Left lung (tissue), 10 donors: ENCODE data around the gene DLL1. TPM values are rescaled to one million over a fixed set of nuclear protein-coding genes. Genes with fewer than 3 reads are reported as not detected.

ENCODE experiments used
- ATAC-seq: fragments of 200-7000 bp; cut with Tn5 transposase; one replicate; pipeline ENCODE4 v1.9.1; 2020; ENCODE audit warnings: moderate library complexity
- DNase-seq, 4 donors: peaks; one replicate each; pipeline ENCODE4 v3.0.0-alpha.2; 2013 to 2020
- H3K27ac ChIP-seq, 2 donors: fragments of 200-600 bp; sonication (generic) in 1 of 2; one replicate each; pipeline versions ENCODE4 v1.5.0 to v1.8.0; 2020 to 2021
- H3K27me3 ChIP-seq, 2 donors: fragments of 200-600 bp; sonication (generic) in 1 of 2; one replicate each; pipeline versions ENCODE4 v1.5.0 to v1.8.0; 2020 to 2021
- H3K36me3 ChIP-seq, 2 donors: fragments of 200-600 bp; sonication (generic) in 1 of 2; one replicate each; pipeline versions ENCODE4 v1.5.0 to v1.8.0; 2020 to 2021
- H3K4me1 ChIP-seq, 2 donors: fragments of 200-600 bp; one replicate each; pipeline ENCODE4 v1.8.0; 2021
- H3K4me3 ChIP-seq, 2 donors: fragments of 200-600 bp; sonication (generic) in 1 of 2; one replicate each; pipeline versions ENCODE4 v1.5.0 to v1.8.0; 2020 to 2021; ENCODE audit warnings: mild to moderate bottlenecking in 1 of 2
- H3K9me3 ChIP-seq, 2 donors: fragments of 200-600 bp; sonication (generic) in 1 of 2; one replicate each; pipeline versions ENCODE4 v1.5.0 to v1.8.0; 2020 to 2021
- CTCF ChIP-seq, 2 donors: fragments of 200-600 bp; sonication (generic) in 1 of 2; IDR thresholded peaks; one replicate each; pipeline versions ENCODE4 v1.5.0 to v1.8.0; 2021; ENCODE audit warnings: antibody characterized with exemption in 2 of 2
- intact Hi-C, 2 donors: fragments of 100-400 bp; cut with DNase I; formaldehyde crosslinking; loops; one replicate each; pipeline versions ENCODE4 v1.11.2 to v1.14.2; 2022
- polyA plus RNA-seq, 6 donors: library from polyadenylated mRNA; unstranded; fragments of 120-200 nt; gene quantifications; one replicate each; pipeline ENCODE4 v1.2.1, GENCODE V29; 2013; ENCODE audit not compliant: insufficient read length in 6 of 6
- total RNA-seq, 2 donors: library from RNA; stranded (reverse); fragmentation: NEBNext Ultra II Directional; extraction: Animal tissue kit (Norgen Biotek cat#: 25700); gene quantifications; one replicate each; pipeline ENCODE4 v1.2.1, GENCODE V29; 2021
- donor health status: DM: no; HTN: yes; CAD: no.
- donor health status: DM: no; HTN: no; CAD: no.

Gene DLL1
- total and polyA plus RNA-seq, 8 donors = 6.3 to 12.8 (median 10.2) TPM

- Histone ChIP-seq H3K4me1 (peaks cover 5 to 52% of the 10 kb centered on the region in 2 donors), H3K9me3 (no peaks in the 10 kb centered on the region), H3K4me3 (no peak overlapping the region), H3K36me3 (peaks cover 0 to 43% of the 10 kb centered on the region in 2 donors), H3K27me3 (peaks cover 29 to 84% of the 10 kb centered on the region in 2 donors), H3K27ac (no peak overlapping the region)
- ATAC-seq (no peak), DNase-seq (peak in 1 of 4 donors; percentile 56)
- no peak for TF ChIP-seq CTCF (IDR thresholded peaks at IDR 0.05)
- intact Hi-C loops = no loop called here
Observed at GRCh38 chr6:170286246-170286933, 4.5 kb downstream of the DLL1 start.

- no peak for TF ChIP-seq CTCF (IDR thresholded peaks at IDR 0.05)
Observed at GRCh38 chr6:170285482-170285881, 5.4 kb downstream of the DLL1 start.

GRCh38 chr6:170284866-170285469 lies 5.9 kb downstream of the DLL1 start:
- H3K27ac ChIP-seq = no peak overlapping the region
- H3K4me3 ChIP-seq = no peak overlapping the region
- ATAC-seq (no peak), DNase-seq (no peak)
- no peaks in the 10 kb centered on the region for H3K9me3 ChIP-seq
- peaks cover 0 to 43% of the 10 kb centered on the region in 2 donors for H3K36me3 ChIP-seq
- intact Hi-C loops = no loop called here
- H3K27me3 ChIP-seq = peaks cover 19 to 70% of the 10 kb centered on the region in 2 donors
- H3K4me1 ChIP-seq = peaks cover 5 to 41% of the 10 kb centered on the region in 2 donors
- no peak for TF ChIP-seq CTCF (IDR thresholded peaks at IDR 0.05)

More at GRCh38 chr6:170285482-170285881, 5.4 kb downstream of the DLL1 start:
- Histone ChIP-seq H3K27me3 (peaks cover 23 to 75% of the 10 kb centered on the region in 2 donors), H3K9me3 (no peaks in the 10 kb centered on the region), H3K4me3 (no peak overlapping the region), H3K27ac (no peak overlapping the region), H3K36me3 (peaks cover 0 to 43% of the 10 kb centered on the region in 2 donors), H3K4me1 (peaks cover 5 to 46% of the 10 kb centered on the region in 2 donors)
- no peak for DNase-seq
- ATAC-seq = no peak
- intact Hi-C loops = no loop called here

- Histone ChIP-seq H3K36me3 (peaks cover 0 to 43% of the 10 kb centered on the region in 2 donors), H3K27ac (no peak overlapping the region), H3K4me3 (no peak overlapping the region), H3K9me3 (no peaks in the 10 kb centered on the region), H3K27me3 (peaks cover 13 to 63% of the 10 kb centered on the region in 2 donors), H3K4me1 (peaks cover under 1 to 34% of the 10 kb centered on the region in 2 donors)
- DNase-seq (no peak), ATAC-seq (no peak)
- no peak for TF ChIP-seq CTCF (IDR thresholded peaks at IDR 0.05)
- intact Hi-C loops = no loop called here
Observed at GRCh38 chr6:170284126-170284773, 6.6 kb downstream of the DLL1 start.
